ENCODE measurements around the gene SLC38A3. TPM values are rescaled to one million over a fixed set of nuclear protein-coding genes. Genes with fewer than 3 reads are reported as not detected.

The SLC38A3 gene
- total and polyA plus RNA-seq, 9 of the 15 experiments (the other 6 are each of a cell fraction or from before 2014, with no cell fraction given): 0.09 to 0.38 (median 0.16) TPM; not detected in 6

DNA sequence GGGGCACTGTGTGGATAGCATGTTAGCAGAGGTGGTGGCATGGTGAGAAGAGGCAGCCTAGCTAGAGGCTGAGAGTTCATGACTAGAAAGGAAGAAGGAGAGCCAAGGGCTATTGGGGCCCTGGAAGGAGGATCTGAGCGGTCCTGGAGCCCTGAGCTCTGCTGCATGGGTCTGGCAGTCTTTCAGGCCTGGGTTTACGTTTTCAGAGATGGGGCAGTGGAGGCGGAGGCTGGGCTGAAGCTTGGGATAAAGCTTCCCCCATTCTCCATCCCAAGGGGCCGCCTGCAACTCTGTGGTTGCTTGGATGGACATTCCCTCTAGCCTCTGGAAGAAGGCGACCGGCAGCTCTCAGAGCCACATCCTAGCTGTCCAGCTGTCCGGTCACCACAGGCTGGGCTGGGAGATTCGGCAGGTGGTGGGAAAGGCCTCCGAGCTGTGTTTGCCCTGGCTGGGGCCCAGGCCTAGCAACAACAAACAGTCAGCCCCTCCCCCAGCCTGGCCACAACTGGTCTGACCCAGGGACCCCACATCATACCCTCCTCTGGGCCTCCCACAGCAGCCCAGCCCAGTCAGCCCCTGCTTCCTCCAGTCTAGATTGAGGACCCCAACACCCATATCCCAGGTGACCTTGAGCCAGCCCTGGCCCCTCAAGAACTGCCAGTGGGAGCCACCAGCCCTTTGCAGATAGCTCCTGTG is 1.8 kb upstream of the SLC38A3 start:
- no peak for TF ChIP-seq ZNF644 (tag; IDR thresholded peaks at IDR 0.05; ENCODE audit: low read depth)
- no peak for TF ChIP-seq RAD21 (CRISPR knock-in tag; conservative IDR thresholded peaks at IDR 0.05 in 1 of 2, IDR thresholded peaks at IDR 0.05 in 1 of 2)
- no peak for TF ChIP-seq SNRNP70 (optimal IDR thresholded peaks at IDR 0.05; ENCODE audit: low read depth, low read length)
- TF ChIP-seq, protein P1, sequence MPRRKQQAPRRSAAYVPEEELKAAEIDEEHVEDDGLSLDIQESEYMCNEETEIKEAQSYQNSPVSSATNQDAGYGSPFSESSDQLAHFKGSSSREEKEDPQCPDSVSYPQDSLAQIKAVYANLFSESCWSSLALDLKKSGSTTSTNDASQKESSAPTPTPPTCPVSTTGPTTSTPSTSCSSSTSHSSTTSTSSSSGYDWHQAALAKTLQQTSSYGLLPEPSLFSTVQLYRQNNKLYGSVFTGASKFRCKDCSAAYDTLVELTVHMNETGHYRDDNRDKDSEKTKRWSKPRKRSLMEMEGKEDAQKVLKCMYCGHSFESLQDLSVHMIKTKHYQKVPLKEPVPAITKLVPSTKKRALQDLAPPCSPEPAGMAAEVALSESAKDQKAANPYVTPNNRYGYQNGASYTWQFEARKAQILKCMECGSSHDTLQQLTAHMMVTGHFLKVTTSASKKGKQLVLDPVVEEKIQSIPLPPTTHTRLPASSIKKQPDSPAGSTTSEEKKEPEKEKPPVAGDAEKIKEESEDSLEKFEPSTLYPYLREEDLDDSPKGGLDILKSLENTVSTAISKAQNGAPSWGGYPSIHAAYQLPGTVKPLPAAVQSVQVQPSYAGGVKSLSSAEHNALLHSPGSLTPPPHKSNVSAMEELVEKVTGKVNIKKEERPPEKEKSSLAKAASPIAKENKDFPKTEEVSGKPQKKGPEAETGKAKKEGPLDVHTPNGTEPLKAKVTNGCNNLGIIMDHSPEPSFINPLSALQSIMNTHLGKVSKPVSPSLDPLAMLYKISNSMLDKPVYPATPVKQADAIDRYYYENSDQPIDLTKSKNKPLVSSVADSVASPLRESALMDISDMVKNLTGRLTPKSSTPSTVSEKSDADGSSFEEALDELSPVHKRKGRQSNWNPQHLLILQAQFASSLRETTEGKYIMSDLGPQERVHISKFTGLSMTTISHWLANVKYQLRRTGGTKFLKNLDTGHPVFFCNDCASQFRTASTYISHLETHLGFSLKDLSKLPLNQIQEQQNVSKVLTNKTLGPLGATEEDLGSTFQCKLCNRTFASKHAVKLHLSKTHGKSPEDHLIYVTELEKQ (CRISPR knock-in tag; IDR thresholded peaks at IDR 0.05): no peak
- no peak for TF ChIP-seq ASH1L (IDR thresholded peaks at IDR 0.05; ENCODE audit: borderline replicate concordance, low read depth, partially characterized antibody)
- TF ChIP-seq KLF10 (CRISPR knock-in tag; IDR thresholded peaks at IDR 0.05): no peak
- no peak for TF ChIP-seq ZBTB17 (CRISPR knock-in tag; IDR thresholded peaks at IDR 0.05)
- no peak for TF ChIP-seq ZBTB7A (IDR thresholded peaks at IDR 0.05; ENCODE audit: borderline replicate concordance, control insufficient read depth, low read depth, low read length)
- no peak for TF ChIP-seq PCBP2 (IDR thresholded peaks at IDR 0.05; ENCODE audit: low read depth, low read length, poor library complexity, severe bottlenecking)
- H3K27ac ChIP-seq (ENCODE audit: extremely low read depth, low read depth, low read length): no peak overlapping the region
- ChIA-PET CTCF (ENCODE audit: low intra/inter-chr PET ratio) (no interaction called here), POLR2A (interaction anchor here (0.6 to 1.1 kb wide), 7 partner anchors 15 to 728 kb away, joined by 3 to 5 read pairs (median 3); no protein-coding TSS in a partner anchor)
- no peak overlapping the region for H3K4me3 ChIP-seq
- DNase-seq (ENCODE audit: extremely low read depth in 1 of 4, low spot score in 3 of 4) (no peak), FAIRE-seq (no peak), ATAC-seq (no peak)
- no TSS peak for BruUV-seq (replicated peaks)
- H4K20me1 ChIP-seq (replicated peaks; ENCODE audit: control insufficient read depth, insufficient read depth, low read length): no peaks in the 10 kb centered on the region
- H3K79me2 ChIP-seq (ENCODE audit: control insufficient read depth, insufficient read depth, low read length): no peaks in the 10 kb centered on the region
- H3K36me3 ChIP-seq (ENCODE audit: control insufficient read depth, insufficient read depth, low read length): no peaks in the 10 kb centered on the region
- H3K4me2 ChIP-seq (ENCODE audit: insufficient read depth, low read length): no peak overlapping the region
- no peaks in the 10 kb centered on the region for H3K9me3 ChIP-seq (replicated peaks; ENCODE audit: control insufficient read depth, insufficient read depth, low read depth, low read length)
- intact Hi-C loops (cut with micrococcal nuclease): no loop called here
- 12% methylated on average over 7 of the region's 9 CpGs for WGBS (ENCODE audit: insufficient coverage, low coverage, missing lambda C conversion rate)
- peaks cover 15 to 49% of the 10 kb centered on the region in 2 experiments; a peak in 4 of 5 replicates for H3K27me3 ChIP-seq (ENCODE audit: control insufficient read depth in 2 of 2, insufficient read depth in 2 of 2, low read length in 2 of 2)
- in situ Hi-C loops (cut with MboI): no loop called here
- peaks cover 0 to 24% of the 10 kb centered on the region in 2 experiments; a peak in 3 of 5 replicates for H3K4me1 ChIP-seq (replicated peaks in 1 of 2; ENCODE audit: control insufficient read depth in 2 of 2, insufficient read depth in 2 of 2, low read length in 2 of 2)
- no peaks in the 10 kb centered on the region for H3K9me1 ChIP-seq (ENCODE audit: control insufficient read depth, insufficient read depth, low read length)
- H3K9ac ChIP-seq (ENCODE audit: insufficient read depth in 1 of 2, low read depth in 2 of 2, low read length in 2 of 2): no peak overlapping the region
- H2AFZ ChIP-seq (ENCODE audit: low read depth, low read length): no peak overlapping the region

Measured in K562 (cell line).